GM18505 (cell line): ENCODE measurements around the gene C16orf90.
"Not testable (repeated sequence)": the region's sequence is repeated elsewhere in the genome, so short reads cannot be mapped to it uniquely, and the experiment has no call there.

Source experiments
- ATAC-seq: cut with Tn5 transposase; IDR thresholded peaks from one replicate; pipeline ENCODE4 v1.9.1; 2021; ENCODE audit not compliant: unreplicated experiment
- POLR2A ChIP-seq: IDR thresholded peaks from 4 replicates; pipeline ENCODE4 v1.6.1; 2011; ENCODE audit warnings: borderline replicate concordance; ENCODE audit not compliant: insufficient read depth, insufficient read length; ENCODE audit errors: extremely low read depth

C16orf90 gene, protein sequence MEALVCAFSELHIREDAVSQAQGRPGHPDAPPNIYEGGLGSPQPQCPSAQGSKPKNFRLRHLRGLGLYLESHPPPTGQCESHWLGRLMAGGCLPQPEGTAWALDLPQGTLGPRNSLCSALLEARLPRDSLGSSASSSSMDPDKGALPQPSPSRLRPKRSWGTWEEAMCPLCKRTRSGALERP

DNA sequence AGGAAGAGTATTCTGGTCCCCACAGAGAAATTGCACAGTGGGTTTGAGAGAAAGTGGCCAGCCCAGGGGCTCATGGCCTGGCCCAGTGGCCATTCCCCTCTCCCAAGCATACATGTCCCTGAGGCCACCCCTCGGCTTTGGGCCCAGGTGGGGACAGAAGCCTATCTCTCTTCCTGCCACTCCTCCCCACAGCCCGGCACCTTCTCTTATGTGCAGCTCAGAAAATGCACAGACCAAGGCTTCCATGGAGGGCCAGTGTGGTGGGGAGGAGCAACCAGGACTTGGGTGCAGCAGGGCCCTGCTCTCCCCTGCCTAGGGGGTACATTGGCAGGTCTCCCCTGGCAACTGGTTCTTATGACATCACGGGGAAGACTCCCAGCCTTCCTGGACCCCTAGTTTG, at the start of gene C16orf90:
Gene C16orf90, minus strand, starts transcription at position 314 of the 400 bp plus-strand sequence. Its CDS starts 68 bp downstream, at position 246.
- no peak for ATAC-seq
- TF ChIP-seq POLR2A, result no peak

DNA sequence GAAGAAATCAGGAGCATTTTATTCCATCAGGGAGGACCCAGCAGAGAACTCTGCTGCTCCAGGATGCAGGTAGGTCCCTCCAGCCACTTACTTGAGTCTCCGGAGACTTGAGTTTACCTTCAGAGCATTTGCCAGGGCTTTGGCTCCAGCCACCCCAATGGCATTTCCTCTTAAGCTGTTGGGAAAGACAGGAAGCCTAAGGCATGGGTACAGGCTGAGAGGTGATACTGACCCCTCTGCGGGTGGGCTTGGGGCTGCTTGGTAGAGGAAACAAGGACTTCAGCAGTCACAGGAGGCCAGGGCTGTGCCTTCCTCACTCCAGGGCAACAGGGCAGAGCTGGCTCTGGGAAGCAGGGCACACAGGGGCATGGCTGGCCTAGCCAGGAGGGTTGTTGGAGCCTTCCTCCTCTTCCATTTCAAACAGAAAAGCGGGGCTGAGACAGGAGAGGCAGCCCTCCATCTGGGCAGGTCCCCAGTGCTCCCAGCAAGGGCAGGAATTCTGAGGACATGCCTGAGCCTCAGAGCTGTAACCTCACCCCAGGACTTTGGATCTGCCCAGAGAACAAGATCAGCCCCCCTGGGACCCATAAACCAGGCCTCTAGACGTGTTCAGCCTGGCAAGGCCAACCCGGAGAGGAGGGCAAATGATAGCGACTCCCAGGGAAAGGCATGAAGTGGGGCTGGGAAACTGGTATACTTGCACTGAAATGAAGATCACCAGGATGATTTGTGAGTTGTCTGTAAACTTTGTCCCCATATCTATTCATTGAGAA, 47.5 kb upstream of the C16orf90 start:
- no peak for ATAC-seq
- peak; percentile 20 for TF ChIP-seq POLR2A

DNA sequence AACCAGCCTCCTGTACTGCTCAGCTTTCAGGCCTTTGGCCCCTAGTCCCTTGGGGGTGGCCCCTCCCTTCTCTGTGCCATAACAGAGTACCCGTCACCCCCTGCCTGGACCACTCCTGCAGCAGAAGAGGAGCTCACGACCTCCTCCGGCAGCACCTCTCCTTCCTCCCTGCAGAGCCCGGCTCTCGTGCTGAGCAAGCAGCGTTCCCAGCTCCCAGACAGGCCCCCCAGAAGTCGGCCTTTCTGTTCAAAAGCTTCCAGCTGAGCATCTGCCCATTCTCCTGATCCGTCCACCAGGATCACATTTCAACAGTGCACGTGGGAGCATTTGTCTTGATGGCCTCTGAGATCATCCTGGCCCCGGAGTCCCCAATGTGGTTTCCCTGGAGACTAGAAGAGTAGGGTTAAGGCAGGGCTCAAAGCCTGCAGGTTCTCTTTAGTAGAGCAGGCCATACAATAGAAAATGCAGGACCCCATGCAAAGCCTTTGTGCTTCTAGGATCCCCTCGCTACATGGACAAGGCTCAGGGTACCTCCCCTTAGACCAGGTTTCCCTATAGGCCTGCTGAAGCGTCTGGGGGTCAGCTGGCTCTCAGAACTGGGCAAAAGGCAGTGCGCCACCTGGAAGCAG, 46.4 kb upstream of the C16orf90 start:
- ATAC-seq, result no peak
- no peak for TF ChIP-seq POLR2A

DNA sequence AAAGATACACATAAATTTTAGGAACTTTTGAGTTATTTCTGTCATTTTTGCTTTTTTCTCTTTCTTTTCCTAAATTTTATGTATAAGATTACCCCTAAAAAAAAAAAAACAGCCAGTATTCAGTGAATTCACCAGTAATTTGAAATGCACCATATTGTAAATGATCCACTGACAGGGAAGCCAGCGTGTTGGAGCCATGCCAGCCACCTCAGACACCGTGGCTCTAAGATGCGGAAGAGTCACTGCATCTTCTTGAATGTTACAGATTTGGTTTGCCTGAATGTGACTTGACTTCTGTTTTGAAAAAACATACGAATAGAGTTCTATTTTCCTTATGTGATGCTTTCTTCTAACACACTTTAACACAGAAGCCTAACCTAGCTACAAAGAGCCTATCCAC, 42.9 kb upstream of the C16orf90 start:
- ATAC-seq, result no peak
- TF ChIP-seq POLR2A, result no peak

DNA sequence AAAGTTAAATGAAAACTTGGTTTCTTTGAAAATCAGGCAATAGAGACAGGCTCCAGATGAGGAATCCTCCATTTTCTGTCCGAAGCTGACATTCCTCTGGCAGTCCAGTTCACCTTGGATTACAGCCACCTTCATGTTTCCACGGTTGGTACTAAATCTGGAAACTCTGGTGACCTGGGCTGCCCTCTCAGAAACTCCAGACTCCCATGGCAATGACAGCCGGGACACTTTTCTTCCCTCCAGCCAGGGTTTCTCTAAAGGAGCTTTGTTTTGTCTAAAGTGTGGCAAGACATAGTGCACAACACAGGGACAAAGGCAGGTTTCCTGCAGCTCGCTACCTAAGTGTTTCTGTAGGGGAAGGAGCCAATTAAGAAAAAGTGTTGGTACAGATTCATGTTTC, 41.6 kb upstream of the C16orf90 start:
- no peak for ATAC-seq
- no peak for TF ChIP-seq POLR2A

DNA sequence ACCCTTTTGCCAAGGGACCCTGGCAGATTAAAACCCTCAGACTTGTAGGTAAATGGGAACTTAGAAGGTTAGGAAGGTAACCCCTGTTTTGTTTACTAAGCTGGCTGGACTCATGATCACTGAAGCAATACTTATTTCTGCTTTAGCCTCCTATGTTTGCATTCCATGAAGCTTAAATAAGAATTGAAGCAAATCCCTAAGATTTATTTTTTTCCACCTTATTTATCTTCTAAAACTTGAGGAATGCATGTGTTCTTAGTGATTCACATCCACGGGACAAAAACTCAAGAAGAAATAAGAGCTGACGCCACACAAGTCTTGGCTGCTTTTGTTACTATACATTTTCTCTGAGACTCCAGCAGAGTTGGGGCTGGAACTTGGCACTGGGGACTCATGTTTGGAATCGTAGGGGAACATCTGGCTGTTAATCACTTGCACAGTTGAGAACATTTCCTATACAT, 41.0 kb upstream of the C16orf90 start:
- TF ChIP-seq POLR2A, result no peak
- no peak for ATAC-seq

DNA sequence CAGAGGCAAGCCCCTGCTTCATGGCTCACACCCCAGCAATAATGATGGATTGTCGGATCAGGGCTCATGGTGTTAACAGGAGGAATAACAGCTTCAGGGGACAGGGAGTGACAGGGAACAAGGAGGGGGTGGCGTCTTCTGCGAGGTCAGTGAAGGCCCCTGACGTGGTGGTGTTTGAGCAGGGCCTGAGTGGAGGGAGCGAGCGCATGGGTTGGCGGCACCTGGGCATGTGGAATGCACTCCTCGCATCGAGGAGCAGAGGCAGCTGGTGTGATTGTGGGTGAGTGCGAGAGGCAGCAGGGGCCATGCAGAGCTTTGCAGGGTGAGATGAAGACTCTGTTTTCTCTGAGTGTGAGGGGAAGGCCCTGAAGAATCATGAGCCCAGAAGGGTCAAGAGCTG, 38.8 kb upstream of the C16orf90 start:
- TF ChIP-seq POLR2A, result no peak
- no peak for ATAC-seq

DNA sequence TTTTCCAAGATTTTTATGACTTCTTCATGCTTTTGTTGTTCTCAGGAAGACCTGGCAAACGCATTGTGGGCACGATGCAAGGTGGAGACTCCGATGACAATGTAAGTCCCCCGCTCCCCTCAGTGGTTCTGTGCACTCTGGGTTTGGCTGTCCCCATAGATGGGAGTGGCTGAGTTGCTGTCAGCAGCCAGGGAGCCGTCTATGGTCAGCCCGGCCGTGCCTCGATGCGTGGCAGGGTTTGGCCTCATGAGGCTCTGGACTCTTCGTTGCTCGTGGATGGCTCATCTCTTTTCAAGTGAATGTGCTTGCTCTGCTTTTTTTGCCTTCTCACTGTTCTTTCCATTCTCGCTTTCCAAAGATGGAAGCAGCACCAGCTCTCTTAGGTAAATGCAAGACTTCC, 37.5 kb upstream of the C16orf90 start:
- ATAC-seq, result no peak

DNA sequence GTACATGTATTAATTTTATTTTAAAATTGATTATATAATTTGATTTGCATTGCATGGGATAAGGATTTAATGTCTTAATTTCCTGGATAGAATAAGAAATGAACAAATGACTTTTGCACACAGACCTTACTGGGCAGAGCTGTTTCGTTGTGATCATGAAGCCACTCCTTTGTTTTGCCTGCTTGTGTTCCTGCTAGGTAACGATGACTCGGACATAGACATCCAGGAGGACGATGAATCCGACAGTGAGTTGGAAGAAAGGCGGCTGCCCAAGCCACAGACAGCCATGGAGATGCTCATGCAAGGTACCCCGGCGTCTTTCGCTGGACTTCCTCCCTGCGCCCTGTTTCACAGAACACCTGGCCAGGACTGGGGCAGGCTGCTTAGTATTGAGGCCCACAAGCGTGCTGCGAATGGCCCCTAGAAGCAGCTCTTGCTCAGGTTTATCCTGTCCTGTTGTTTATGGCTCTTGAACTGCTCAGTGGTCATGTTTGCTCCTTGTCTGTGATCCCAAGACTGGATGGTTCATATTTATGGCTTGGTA, 35.2 kb upstream of the C16orf90 start:
- no peak for TF ChIP-seq POLR2A
- ATAC-seq, result no peak

More for the DNA sequence above, 37.5 kb upstream of the C16orf90 start:
- no peak for TF ChIP-seq POLR2A

DNA sequence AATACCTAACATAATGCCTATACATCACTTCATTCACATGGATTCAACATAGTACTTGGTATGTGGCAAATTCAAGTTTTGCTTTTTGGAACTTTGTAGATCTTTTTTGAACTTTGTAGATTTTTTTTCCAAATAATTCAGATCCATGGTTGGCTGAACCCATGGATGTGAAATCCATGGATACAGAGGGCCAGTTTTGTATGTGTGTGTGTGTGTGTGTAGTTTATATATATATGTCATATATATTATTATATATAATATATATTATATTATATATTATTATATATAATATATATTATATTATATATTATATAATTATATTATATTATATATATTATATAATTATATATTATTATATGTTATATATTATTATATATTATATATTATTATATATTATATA, 33.9 kb upstream of the C16orf90 start:
- no peak for TF ChIP-seq POLR2A
- ATAC-seq, result no peak

DNA sequence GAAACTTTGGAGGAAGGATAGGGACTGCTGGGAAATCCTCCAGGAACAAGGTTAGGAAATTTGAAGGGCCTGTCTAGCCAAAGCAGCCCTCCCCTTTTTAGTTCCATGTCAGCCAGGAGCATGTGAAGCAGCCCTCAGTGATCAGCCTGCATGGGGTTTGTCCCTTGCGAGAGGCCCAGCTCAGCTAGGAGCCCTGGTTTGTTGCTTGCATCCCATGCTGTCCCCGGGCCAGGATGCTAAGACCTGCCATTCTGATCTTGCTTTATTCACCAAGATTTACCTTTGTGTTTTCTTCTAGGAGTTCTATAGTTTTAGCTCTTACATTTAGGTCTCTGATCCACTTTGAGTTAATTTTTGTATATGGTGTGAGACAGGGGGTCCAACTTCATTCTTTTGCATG, 33.1 kb upstream of the C16orf90 start:
- TF ChIP-seq POLR2A, result no peak
- ATAC-seq, result no peak

DNA sequence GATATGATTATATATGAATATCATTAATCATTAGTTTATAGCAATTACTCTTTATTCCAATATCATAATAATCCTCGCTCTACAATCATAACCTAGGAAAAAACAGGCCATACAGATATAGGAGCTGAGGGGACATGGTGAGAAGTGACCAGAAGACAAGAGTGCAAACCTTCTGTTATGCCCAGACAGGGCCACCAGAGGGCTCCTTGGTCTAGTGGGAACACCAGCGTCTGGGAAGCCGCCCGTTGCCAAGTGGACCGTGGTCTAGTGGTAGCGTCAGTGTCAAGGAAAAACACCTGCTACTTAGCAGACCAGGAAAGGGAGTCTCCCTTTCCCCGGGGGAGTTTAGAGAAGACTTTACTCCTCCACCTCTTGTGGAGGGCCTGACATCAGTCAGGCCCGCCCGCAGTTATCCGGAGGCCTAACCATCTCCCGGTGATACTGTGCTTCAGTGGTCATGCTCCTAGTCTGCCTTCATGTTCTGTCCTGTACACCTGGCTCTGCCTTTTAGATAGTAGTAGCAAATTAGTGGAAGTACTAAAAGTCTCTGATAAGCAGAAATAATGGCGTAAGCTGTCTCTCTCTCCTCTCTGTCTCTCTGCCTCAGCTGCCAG, 32.0 kb upstream of the C16orf90 start:
- ATAC-seq, result not testable (repeated sequence)

DNA sequence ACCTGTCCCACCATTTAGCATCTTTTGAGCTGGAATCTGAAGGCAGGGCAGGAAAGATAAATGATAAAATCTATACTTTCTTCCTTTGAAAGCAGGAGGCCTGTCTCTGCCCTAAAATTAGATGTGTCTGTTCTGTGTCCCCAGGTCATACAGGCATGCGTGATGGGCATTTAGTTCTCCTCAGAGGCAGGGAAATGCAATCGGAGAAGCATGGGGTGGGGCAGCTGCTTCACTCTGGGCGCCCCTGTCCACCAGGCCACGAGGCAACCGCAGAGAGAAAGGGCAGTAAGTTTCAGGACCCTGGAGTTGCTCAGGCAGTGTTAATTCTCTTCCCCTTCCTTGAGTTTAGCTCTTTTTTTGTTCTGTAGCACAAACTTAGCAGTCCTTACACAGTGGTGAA, 30.7 kb upstream of the C16orf90 start:
- no peak for ATAC-seq
- TF ChIP-seq POLR2A, result no peak
